WTC11 (cell line): ENCODE data around the gene NT5C1B. TPM values are rescaled to one million over a fixed set of nuclear protein-coding genes. Genes with fewer than 3 reads are reported as not detected.

Experiments used
- ATAC-seq: fragments of 200-7000 bp; cut with Tn5 transposase; 2 replicates; pipeline ENCODE4 v1.10.0; 2021; ENCODE audit warnings: mild to moderate bottlenecking, moderate library complexity
- CTCF ChIA-PET: fragments of 300-600 bp; sonication (Branson Sonifier 250); formaldehyde crosslinking; loops from one replicate; lab custom pipeline; 2021; ENCODE audit warnings: antibody characterized with exemption; lab: Charles Lee
- POLR2A ChIA-PET: fragments of 350-600 bp; sonication (Branson Sonifier 250); formaldehyde crosslinking; loops from one replicate; lab custom pipeline; 2021; ENCODE audit warnings: antibody characterized with exemption; lab: Charles Lee
- DNase-seq: peaks from one replicate; pipeline ENCODE4 v3.0.0; 2021; ENCODE audit warnings: low spot score
- H3K27ac Mint-ChIP-seq: 2 replicates; pipeline ENCODE4 v1.8.0; 2021; ENCODE audit warnings: mixed read lengths
- H3K27me3 Mint-ChIP-seq: 2 replicates; pipeline ENCODE4 v1.8.0; 2021; ENCODE audit warnings: low read depth, mild to moderate bottlenecking, moderate library complexity, mixed read lengths
- H3K36me3 Mint-ChIP-seq: 2 replicates; pipeline ENCODE4 v1.8.0; 2021; ENCODE audit warnings: mixed read lengths
- H3K4me1 Mint-ChIP-seq: 2 replicates; pipeline ENCODE4 v1.8.0; 2022; ENCODE audit warnings: mixed read lengths
- H3K4me3 Mint-ChIP-seq: 2 replicates; pipeline ENCODE4 v1.8.0; 2021; ENCODE audit warnings: mild to moderate bottlenecking, moderate library complexity, mixed read lengths
- H3K9me3 Mint-ChIP-seq: 2 replicates; pipeline ENCODE4 v1.8.0; 2021; ENCODE audit warnings: mixed read lengths
- ATF1 ChIP-seq: sonication (generic); formaldehyde crosslinking; IDR thresholded peaks from 2 replicates; pipeline ENCODE4 v1.8.1; 2023; ENCODE audit warnings: mild to moderate bottlenecking, moderate library complexity, missing genetic modification reagents
- NFYB ChIP-seq: sonication (generic); formaldehyde crosslinking; conservative IDR thresholded peaks from 2 replicates; pipeline ENCODE4 v1.8.0; 2022; ENCODE audit warnings: low read depth, missing genetic modification reagents
- NR2C2 ChIP-seq: sonication (generic); formaldehyde crosslinking; IDR thresholded peaks from 2 replicates; pipeline ENCODE4 v1.8.0; 2022; ENCODE audit warnings: mild to moderate bottlenecking, missing genetic modification reagents
- TCF7 ChIP-seq: sonication (generic); formaldehyde crosslinking; IDR thresholded peaks from 2 replicates; pipeline ENCODE4 v1.8.0; 2022; ENCODE audit warnings: mild to moderate bottlenecking, low read depth, missing genetic modification reagents, moderate library complexity
- TEAD4 ChIP-seq: sonication (generic); formaldehyde crosslinking; IDR thresholded peaks from 2 replicates; pipeline ENCODE4 v1.8.0; 2022; ENCODE audit warnings: mild to moderate bottlenecking, missing genetic modification reagents
- TP53 ChIP-seq: sonication (generic); formaldehyde crosslinking; IDR thresholded peaks from 2 replicates; pipeline ENCODE4 v1.8.1; 2023; ENCODE audit warnings: mild to moderate bottlenecking, missing genetic modification reagents
- ZNF317 ChIP-seq: sonication (generic); formaldehyde crosslinking; IDR thresholded peaks from 2 replicates; pipeline ENCODE4 v1.8.1; 2023; ENCODE audit warnings: low read depth, mild to moderate bottlenecking, moderate library complexity, missing genetic modification reagents, borderline replicate concordance
- total RNA-seq: library from RNA; stranded (reverse); gene quantifications from 3 replicates; pipeline ENCODE4 v1.2.3, GENCODE V29; 2021
- TF ChIP-seq, protein P1 (sequence below): sonication (generic); formaldehyde crosslinking; conservative IDR thresholded peaks from 2 replicates; pipeline ENCODE4 v1.8.1; 2023; ENCODE audit warnings: mild to moderate bottlenecking, low read depth, missing genetic modification reagents, moderate library complexity
- TF ChIP-seq, protein P2 (sequence below): fragments of 250-450 bp; sonication (Bioruptor Pico); IDR thresholded peaks from 2 replicates; pipeline ENCODE4 v1.8.0; 2021; ENCODE audit warnings: mild to moderate bottlenecking
- TF ChIP-seq, protein P3 (sequence below): sonication (generic); formaldehyde crosslinking; IDR thresholded peaks from 2 replicates; pipeline ENCODE4 v1.8.1; 2023; ENCODE audit warnings: mild to moderate bottlenecking, moderate library complexity, missing genetic modification reagents
- TF ChIP-seq, protein P4 (sequence below): fragments of 250-450 bp; sonication (Bioruptor Pico); conservative IDR thresholded peaks from 2 replicates; pipeline ENCODE4 v1.9.0; 2021; ENCODE audit warnings: mild to moderate bottlenecking
- TF ChIP-seq, protein P5 (sequence below): sonication (generic); formaldehyde crosslinking; IDR thresholded peaks from 2 replicates; pipeline ENCODE4 v1.8.1; 2022; ENCODE audit warnings: mild to moderate bottlenecking, moderate library complexity, missing genetic modification reagents
- TF ChIP-seq, protein P6 (sequence below): fragments of 250-450 bp; sonication (Bioruptor Pico); IDR thresholded peaks from 2 replicates; pipeline ENCODE4 v1.9.0; 2021; ENCODE audit warnings: mild to moderate bottlenecking

Gene NT5C1B
- total RNA-seq, 1 experiment from 2014 or later, result not detected

DNA sequence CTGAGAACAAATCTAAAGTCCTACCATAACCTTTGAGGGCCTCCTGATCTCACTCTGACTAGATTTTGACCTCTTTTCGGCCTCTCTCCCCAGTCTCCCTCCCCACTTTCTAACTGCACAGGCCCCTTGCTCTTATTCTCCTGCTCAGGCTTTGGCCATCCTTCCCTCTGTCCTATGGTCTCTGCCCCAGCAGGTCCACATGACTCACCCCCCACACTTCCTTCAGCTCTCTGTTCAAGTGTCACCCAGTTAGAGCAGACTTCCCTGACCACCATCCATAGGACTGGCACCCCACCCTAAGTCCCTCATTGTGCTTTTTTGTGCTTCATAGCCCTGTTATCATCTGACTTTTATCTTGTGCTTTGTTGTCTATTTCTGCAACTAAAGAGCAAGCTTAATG is 41.2 kb upstream of the NT5C1B start:
- POLR2A ChIA-PET, result no interaction called here
- Mint-ChIP-seq H3K27me3 (peaks cover 2% of the 10 kb centered on the region; the same call in 1 of the 2 replicates), H3K27ac (no peak overlapping the region), H3K36me3 (peaks cover 42% of the 10 kb centered on the region)
- TF ChIP-seq, protein P1, sequence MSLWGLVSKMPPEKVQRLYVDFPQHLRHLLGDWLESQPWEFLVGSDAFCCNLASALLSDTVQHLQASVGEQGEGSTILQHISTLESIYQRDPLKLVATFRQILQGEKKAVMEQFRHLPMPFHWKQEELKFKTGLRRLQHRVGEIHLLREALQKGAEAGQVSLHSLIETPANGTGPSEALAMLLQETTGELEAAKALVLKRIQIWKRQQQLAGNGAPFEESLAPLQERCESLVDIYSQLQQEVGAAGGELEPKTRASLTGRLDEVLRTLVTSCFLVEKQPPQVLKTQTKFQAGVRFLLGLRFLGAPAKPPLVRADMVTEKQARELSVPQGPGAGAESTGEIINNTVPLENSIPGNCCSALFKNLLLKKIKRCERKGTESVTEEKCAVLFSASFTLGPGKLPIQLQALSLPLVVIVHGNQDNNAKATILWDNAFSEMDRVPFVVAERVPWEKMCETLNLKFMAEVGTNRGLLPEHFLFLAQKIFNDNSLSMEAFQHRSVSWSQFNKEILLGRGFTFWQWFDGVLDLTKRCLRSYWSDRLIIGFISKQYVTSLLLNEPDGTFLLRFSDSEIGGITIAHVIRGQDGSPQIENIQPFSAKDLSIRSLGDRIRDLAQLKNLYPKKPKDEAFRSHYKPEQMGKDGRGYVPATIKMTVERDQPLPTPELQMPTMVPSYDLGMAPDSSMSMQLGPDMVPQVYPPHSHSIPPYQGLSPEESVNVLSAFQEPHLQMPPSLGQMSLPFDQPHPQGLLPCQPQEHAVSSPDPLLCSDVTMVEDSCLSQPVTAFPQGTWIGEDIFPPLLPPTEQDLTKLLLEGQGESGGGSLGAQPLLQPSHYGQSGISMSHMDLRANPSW (CRISPR knock-in tag), result no peak
- TF ChIP-seq, all 79 proteins: peak for 0
- Mint-ChIP-seq H3K9me3 (peaks cover 48% of the 10 kb centered on the region), H3K4me1 (no peaks in the 10 kb centered on the region), H3K4me3 (no peak overlapping the region)
- CTCF ChIA-PET, result no interaction called here
- DNase-seq (no peak), ATAC-seq (no peak)

DNA sequence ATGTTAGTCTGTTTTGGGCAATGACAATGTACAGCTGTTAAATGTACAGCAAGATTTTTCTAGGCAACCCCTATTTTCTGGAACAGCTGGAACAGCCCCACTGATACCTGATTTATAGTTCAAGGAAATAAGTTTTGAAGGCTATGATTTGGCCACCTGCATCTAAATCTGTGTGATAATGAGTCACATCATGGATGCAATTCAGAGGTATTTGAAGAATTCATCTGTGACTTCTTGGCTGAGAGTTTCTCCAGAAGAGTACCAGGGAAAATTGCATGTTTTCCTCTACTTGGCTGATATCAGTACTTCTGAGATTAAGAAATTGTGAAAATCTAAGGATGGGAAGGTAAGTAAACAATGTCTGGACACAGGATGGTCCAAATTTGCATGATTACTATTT is 40.7 kb upstream of the NT5C1B start:
- H3K27me3 Mint-ChIP-seq, result peaks cover 2% of the 10 kb centered on the region; the same call in 1 of the 2 replicates
- no peak overlapping the region for H3K4me3 Mint-ChIP-seq
- CTCF ChIA-PET, result no interaction called here
- peaks cover 37% of the 10 kb centered on the region for H3K36me3 Mint-ChIP-seq
- H3K4me1 Mint-ChIP-seq, result no peaks in the 10 kb centered on the region
- DNase-seq, result no peak
- TF ChIP-seq, protein P2, sequence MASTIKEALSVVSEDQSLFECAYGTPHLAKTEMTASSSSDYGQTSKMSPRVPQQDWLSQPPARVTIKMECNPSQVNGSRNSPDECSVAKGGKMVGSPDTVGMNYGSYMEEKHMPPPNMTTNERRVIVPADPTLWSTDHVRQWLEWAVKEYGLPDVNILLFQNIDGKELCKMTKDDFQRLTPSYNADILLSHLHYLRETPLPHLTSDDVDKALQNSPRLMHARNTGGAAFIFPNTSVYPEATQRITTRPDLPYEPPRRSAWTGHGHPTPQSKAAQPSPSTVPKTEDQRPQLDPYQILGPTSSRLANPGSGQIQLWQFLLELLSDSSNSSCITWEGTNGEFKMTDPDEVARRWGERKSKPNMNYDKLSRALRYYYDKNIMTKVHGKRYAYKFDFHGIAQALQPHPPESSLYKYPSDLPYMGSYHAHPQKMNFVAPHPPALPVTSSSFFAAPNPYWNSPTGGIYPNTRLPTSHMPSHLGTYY (CRISPR knock-in tag), result no peak
- TF ChIP-seq, protein P3, sequence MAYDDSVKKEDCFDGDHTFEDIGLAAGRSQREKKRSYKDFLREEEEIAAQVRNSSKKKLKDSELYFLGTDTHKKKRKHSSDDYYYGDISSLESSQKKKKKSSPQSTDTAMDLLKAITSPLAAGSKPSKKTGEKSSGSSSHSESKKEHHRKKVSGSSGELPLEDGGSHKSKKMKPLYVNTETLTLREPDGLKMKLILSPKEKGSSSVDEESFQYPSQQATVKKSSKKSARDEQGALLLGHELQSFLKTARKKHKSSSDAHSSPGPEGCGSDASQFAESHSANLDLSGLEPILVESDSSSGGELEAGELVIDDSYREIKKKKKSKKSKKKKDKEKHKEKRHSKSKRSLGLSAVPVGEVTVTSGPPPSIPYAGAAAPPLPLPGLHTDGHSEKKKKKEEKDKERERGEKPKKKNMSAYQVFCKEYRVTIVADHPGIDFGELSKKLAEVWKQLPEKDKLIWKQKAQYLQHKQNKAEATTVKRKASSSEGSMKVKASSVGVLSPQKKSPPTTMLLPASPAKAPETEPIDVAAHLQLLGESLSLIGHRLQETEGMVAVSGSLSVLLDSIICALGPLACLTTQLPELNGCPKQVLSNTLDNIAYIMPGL (CRISPR knock-in tag), result no peak
- TF ChIP-seq, protein P4, sequence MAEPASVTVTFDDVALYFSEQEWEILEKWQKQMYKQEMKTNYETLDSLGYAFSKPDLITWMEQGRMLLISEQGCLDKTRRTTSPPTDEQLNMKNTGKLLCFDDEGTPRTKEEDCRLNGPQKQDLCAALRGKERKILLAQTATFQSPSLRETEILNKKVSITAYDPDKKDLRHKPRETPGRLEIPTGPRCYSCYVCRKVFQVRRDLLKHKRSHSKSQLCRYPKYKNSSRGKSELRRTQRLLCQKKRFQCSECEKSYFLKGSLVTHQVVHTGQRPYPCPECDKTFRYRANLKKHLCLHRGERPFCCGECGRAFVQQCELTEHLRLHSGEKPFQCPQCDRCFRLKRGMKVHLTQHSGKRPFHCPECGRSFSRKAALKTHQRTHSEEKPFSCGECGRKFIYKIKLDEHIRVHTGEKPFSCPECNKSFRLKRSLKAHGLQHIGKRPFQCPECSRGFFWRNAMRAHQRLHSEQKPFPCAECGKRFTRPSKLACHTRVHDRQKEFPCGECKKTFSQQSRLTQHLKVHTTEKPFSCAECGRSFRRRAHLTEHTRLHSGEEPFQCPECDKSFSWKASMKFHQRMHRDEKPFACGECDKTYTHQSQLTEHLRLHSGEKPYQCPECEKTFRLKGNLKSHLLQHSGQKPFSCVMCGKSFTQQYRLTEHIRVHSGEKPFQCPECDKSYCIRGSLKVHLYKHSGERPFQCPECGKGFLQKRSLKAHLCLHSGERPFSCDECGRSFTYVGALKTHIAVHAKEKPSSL, result no peak
- no peak for TF ChIP-seq ATF1 (CRISPR knock-in tag)
- no peak for TF ChIP-seq NR2C2 (CRISPR knock-in tag)
- TF ChIP-seq NFYB (CRISPR knock-in tag), result no peak
- TF ChIP-seq, protein P5, sequence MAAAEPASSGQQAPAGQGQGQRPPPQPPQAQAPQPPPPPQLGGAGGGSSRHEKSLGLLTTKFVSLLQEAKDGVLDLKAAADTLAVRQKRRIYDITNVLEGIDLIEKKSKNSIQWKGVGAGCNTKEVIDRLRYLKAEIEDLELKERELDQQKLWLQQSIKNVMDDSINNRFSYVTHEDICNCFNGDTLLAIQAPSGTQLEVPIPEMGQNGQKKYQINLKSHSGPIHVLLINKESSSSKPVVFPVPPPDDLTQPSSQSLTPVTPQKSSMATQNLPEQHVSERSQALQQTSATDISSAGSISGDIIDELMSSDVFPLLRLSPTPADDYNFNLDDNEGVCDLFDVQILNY (CRISPR knock-in tag), result no peak
- no peak for TF ChIP-seq ZNF317 (CRISPR knock-in tag)
- TF ChIP-seq, all 79 proteins: peak for 0
- Mint-ChIP-seq H3K9me3 (peaks cover 44% of the 10 kb centered on the region), H3K27ac (no peak overlapping the region)
- ATAC-seq, result no peak
- POLR2A ChIA-PET, result no interaction called here

DNA sequence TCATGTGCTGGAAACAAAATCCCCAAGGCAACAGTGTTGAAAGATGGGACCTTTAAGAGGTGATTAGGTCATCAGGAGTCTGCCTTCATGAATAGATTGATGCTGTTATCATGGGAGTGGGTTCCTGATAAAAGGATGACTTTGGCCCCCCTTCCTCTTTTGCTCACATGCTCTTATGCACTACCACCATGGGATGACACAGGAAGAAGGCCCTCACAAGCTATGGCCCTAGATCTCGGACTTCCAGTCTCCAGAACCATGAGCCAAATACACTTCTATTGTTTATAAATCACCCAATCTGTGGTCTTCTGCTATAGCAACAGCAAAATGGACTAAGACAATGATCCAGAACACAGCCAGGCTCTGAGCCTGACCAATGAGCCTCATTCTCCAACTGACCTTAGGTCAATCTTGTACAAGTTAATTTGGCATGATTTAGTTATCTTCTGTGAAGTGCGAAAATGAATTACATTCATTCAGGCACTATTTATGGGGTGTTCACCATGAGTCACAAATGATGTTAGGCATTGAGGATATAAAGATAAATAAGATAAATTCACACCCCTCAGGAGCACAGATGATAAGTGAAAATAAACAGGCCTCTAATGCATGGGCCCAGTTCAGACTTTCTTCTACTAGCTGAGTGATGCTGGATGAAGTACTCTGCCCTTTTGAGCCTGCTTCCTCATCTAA is 37.7 kb upstream of the NT5C1B start:
- Mint-ChIP-seq H3K27me3 (no peaks in the 10 kb centered on the region), H3K9me3 (peaks cover 20% of the 10 kb centered on the region), H3K27ac (no peak overlapping the region), H3K4me1 (no peaks in the 10 kb centered on the region), H3K4me3 (no peak overlapping the region), H3K36me3 (peaks cover 12% of the 10 kb centered on the region)
- no peak for ATAC-seq
- no peak for DNase-seq
- POLR2A ChIA-PET, result no interaction called here
- CTCF ChIA-PET, result no interaction called here
- no peak for TF ChIP-seq TP53
- no peak for TF ChIP-seq TEAD4
- TF ChIP-seq TCF7 (CRISPR knock-in tag), result no peak
- TF ChIP-seq, protein P6, sequence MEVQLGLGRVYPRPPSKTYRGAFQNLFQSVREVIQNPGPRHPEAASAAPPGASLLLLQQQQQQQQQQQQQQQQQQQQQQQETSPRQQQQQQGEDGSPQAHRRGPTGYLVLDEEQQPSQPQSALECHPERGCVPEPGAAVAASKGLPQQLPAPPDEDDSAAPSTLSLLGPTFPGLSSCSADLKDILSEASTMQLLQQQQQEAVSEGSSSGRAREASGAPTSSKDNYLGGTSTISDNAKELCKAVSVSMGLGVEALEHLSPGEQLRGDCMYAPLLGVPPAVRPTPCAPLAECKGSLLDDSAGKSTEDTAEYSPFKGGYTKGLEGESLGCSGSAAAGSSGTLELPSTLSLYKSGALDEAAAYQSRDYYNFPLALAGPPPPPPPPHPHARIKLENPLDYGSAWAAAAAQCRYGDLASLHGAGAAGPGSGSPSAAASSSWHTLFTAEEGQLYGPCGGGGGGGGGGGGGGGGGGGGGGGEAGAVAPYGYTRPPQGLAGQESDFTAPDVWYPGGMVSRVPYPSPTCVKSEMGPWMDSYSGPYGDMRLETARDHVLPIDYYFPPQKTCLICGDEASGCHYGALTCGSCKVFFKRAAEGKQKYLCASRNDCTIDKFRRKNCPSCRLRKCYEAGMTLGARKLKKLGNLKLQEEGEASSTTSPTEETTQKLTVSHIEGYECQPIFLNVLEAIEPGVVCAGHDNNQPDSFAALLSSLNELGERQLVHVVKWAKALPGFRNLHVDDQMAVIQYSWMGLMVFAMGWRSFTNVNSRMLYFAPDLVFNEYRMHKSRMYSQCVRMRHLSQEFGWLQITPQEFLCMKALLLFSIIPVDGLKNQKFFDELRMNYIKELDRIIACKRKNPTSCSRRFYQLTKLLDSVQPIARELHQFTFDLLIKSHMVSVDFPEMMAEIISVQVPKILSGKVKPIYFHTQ (CRISPR knock-in tag), result no peak
- TF ChIP-seq ATF1 (CRISPR knock-in tag), result no peak
